HG02885 (cell line): ENCODE measurements around the gene NMRK1.
A peak's percentile ranks its signal among the peaks of the same experiment; 100 is the strongest.

Experiments
- ATAC-seq: cut with Tn5 transposase; IDR thresholded peaks from one replicate; pipeline ENCODE4 v1.9.1; 2021; ENCODE audit warnings: mild to moderate bottlenecking; ENCODE audit not compliant: unreplicated experiment, poor library complexity

Gene NMRK1

DNA sequence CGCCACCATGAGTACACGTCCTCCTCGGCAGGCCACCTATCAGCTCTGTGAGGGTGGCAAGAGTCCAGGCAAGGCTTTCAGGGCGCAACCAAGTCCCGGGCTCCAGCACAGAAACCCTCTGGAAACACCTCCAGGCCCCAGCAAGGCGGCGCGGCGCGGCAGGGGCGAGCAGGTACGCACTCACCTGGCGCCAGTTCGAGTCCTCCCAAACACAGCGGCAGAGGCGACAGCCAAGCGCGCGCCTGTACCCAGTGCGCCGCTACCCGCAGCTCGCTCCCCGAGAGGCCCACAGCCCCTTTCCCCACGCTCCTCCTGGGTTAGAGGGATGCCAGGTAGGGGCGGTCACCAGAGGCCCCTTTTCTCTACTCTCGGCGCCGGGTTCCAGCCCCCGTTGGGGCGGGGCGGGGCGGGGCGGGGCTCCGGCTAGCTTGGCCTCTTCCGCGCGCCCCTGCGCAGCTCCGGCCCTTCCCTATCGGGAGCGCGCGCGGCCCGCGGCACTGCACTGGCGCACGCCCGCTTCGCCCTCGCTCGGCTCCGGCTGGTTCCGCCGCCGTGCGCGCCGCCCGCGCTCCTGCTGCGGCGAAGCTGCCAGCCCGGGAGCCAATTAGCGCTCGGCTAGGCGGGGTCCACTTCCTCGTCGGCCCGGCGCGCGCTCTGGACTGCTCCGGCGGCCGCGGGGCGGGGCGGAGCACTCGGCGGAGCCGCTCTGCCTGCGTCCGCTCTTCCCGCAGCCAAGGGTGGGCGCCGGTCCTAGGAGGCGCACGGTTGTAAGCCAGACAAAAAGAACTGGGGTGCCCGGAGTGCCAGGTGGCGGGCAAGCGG, at the start of gene NMRK1, which contains the start of gene OSTF1:
Gene NMRK1 (minus strand): TSS at position 332 of the 822 bp plus-strand sequence. CDS start 5,040 bp downstream, outside the sequence.
Gene OSTF1 (plus strand): TSS at position 691 of the 822 bp plus-strand sequence. CDS start 179 bp downstream, outside the sequence.
- peak; percentile 88 for ATAC-seq

DNA sequence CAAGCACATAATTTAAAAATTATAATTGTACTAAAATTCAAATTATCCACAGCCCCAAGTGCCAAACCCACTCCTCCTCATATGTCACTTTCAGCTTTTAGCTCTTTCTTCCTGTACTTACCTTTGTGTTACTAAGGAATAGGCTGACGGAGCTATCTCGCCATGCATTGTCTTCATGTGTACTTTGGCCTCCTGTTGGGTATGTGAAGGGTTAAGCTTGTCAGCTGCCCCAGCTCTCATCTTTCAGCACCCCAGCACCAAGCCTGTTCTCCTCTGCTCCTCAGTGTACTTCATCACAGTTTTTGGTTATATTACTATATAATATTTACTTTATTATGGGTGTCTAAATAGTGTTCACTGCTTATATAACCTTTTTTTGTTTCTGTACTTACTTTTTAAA, 46.5 kb upstream of the NMRK1 start:
- ATAC-seq: no peak

DNA sequence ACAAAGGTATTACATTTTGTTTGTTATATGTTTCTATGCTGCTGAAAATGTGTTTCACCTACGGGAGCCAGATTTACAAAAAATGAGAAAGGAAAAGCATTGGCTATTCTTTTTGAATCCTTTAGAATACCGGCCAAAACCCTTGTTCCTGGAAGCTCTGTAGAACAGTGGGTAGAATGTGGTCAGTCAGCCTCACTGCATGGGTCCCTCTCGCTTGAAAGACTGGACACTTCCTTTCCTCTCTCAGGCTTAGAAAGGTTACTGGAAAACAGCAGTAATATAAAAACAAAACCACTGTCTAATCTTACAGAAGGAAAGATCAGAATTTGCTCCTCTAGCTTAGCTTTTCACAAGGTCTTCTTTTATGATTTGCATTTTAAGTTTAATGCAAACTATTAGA, 45.4 kb upstream of the NMRK1 start:
- ATAC-seq: no peak

DNA sequence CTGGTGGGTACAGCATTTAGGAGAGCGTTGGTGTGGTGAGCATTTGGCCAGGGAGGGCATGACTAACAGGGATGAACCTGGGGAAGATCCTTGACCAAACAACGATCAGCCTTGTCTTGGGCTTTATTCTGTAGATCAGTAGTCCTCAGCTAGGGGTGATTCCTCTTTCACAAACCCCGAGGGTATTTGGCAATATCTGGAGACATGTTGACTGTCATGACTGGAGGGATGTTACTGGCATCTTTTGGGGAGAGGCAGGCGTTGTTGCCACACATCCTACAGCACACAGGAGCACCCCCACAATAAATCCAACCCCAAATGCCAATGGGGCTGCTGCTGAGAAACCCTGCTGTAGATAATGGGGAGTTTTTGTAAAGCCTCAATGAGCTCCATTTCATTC, 44.3 kb upstream of the NMRK1 start:
- ATAC-seq: no peak

DNA sequence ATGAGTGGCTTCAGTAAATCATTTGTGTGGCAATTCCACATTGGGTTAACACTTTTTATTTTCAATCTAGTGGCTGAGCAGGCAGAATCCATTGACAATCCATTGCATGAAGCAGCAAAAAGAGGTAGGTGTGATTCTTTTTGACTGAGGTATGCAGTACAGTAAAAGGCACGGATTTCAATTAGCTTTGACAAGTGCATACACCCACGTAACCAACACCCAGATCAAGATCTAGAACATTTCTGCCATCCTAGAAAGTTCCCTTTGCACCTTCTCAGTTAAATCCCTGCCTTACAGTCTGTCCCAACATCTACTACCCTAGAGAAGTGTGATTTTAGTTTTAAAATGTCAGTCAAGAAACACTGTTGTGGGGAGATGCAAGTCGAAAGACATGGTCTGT, 43.7 kb upstream of the NMRK1 start:
- no peak for ATAC-seq

- ATAC-seq: no peak
Observed at GRCh38 chr9:75130621-75131230, 42.8 kb upstream of the NMRK1 start.

DNA sequence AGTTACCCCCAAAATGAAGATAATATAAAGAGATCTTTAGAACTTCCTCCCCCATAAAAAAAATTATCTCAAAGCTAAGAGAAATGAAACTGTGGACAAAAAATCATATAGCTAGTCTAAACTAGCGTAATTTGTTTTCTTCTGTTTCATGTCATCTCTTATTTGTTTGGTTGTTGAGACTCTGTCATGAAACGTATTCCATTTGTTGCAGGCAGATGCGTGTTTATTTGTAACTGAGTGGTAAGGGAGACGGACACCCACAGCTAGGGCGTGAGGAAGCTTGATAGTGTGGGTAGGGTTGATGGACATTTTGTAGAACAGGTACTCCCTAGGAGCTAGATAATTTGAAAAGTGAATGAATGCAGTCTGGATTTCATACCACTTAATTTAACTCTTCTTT, 42.2 kb upstream of the NMRK1 start:
- no peak for ATAC-seq

DNA sequence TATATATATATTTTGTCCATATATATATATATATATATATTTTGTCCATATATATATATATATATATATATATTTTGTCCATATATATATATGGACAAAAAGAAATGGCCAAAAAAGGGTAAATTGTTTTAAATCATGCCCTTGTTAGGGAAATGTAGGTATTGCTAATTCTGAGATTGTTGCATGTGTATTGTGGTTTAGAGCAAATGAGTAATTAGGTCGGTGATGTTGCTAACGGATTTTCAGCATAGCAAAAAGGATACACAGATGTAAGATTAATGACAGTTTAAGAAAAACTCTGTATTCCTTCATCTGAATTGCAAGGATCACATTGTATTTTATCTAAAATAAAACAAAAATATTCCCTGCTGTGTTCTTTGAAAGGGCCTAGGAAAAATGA, 40.6 kb upstream of the NMRK1 start:
- ATAC-seq: peak; percentile 51

DNA sequence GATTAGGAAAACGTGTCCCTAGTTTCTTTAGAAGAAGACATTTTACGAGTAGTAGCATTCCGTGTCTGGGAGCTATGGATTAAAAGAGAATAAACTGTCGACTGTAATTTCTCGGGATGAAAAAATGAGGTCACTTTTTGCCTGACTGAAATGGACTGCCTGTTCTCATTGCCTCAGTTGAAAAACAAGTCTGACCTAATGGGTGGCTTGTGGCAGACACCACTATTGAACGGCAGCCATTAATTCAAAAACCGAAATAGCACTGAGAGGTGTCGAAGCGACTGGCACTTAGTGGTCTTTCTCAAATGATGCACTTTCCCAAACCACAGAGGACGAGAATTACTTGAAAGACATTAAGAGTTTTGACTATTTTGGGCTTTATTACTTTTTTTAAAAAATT, 35.7 kb upstream of the NMRK1 start:
- ATAC-seq: no peak

DNA sequence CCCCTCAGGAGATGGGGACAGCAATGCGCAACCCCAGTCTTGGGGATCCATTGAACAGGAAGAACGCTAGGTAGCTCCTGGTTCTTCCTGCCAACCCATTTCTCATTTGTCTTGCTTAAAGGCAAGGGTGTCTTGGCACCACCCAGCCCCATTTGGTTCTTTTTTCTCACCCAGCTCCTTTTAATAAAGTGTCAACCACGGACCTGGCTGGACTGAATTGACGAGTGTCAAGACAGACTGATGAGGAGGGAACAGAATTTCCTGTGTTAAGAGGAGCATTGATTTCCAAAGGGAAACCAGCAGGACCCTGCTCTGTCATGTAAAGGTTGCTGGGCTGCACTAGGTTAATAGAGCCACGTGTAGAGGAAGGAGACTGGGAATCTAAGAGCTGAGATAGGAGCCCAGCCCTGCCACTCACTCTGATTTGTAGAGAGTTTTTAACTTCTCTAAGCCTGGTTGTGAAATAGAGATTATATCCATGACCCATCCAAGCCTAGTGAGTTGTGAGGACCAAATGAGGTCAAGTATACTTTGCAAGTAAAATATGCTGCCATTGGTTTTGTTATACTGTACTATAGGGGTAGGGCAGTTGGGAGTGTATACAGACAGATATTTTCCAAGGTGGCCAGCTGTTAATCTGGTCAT, 34.1 kb upstream of the NMRK1 start:
- no peak for ATAC-seq

DNA sequence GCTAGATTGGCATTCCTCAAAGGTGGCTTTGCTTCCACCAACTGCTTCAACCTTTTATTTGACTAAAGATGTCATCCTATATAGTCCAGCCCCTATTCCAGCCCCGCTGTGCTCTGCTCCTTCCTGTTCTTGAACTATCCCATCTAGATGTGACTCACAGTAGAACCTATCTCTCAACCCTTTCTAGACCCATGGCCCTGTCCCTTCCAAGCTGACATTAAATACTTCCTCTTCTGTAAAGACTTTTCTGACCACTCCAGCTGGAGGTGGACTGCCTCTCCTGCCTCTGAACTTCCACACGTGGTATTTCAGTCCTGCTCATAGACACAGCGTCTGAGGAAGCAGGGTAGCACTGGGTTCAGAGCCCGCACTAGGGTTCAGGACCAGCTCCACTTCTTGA, 32.7 kb upstream of the NMRK1 start:
- no peak for ATAC-seq

- no peak for ATAC-seq
Observed at GRCh38 chr9:75117564-75117963, 29.6 kb upstream of the NMRK1 start.

DNA sequence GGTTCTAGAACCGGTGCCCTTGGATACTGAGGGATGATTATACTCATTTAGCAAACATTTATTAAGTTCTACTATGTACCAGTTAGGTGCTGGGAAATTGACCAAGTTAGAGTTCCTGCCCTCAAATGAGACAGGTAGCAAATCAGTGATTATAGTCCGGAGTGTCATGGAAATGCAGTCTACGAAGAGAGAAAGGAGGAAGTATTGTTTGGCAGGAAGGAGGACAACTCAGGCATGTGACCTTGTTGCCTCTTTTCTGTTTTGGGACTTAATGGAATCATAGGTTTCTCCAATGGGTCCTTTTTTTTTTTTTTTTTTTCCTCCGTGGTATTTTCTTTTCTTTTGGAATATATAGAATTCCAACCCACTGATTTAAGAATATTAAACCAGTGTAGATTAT, 28.4 kb upstream of the NMRK1 start:
- ATAC-seq: no peak

DNA sequence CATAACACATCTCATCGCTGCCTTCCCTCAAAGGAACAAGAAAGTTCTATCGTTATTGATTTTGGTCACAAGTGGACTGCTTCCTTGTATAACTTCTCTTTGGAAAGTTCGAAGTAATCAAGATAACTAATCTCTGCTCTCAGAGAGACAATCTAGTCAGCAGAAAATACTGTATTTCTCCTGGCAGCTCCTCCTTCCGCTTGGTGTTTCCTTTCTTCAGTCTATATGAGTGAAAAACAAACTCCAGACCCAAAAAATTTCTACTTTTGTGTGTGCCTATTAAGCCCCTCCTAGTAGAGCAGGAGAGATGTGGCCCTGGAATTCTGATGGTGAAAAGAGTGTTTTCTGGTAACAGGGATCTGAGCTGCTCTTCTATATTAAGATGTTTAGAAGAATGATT, 24.8 kb upstream of the NMRK1 start:
- no peak for ATAC-seq

DNA sequence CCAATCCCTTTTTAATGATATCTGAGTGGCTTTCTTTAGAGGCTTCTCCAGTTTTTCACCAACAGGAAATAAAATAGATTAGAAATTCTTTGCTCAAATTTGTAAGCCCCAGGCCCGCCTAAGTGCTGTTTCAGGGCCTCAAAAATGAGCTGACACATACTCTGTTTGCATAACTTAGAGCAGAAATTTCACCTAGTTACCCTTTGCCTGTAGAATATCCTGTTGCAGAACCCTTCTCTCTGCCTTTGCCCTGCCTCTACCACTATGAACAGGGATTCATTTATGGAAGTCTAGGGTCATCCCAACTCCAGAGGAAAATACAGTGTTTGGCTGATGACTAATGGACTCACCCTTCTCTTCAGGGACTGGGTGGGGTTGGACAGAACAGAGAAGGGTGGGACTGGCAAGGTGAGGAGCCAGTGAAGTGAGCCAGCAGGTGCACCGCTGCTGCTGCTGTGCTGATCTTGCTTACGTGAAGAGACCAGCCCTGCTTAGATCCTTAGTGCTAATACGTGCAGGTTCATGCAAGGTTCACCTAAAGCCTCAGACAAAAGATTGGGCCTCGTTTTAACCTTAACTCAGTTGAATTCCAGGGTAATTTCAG, 23.2 kb upstream of the NMRK1 start:
- ATAC-seq: no peak

DNA sequence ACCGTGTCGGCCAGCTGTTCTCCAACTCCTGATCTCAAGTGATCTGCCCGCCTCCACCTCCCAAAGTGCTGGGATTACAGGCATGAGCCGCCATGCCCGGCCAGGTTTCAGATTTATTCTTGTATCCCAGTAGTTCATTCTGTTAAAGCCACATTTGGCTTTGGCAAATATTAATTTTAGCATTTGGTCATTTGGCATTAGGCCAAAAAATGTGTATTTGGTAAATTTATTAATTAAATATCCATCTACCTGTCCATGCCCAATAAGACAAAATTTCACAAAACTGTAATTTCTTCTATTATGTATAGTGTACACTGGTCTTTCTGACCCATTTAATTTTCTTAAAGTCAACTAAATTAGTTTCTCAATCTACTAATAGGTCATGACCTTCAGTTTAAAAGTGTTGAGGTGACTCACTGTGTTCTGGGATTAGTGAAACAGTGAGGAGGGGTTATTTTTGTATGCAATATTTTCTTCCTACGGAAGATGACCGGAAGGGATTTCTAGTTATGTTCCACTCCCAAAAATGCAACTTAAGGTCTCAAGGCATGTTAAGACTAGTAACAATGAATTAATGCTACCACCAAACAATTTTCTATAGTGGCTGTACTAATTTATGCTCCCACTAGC, 21.4 kb upstream of the NMRK1 start:
- no peak for ATAC-seq

DNA sequence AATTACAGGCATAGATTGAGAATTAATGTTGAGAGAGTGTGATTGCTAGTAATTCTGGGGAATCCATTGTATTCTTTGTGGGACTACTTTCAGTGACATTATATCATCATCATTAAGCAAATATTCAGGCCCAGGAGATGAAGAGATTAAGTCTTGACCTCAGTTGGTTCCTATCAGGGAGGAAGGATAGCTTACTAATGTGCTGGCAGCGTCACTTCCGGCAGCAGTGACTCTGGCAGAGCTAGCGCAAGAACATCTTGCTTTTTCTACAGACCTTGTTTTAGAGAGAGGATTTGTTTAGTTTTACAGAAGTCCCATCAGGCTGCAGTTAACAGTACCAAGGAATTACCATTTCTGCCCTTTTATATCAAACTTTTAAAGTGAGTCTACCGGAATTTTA, 20.6 kb upstream of the NMRK1 start:
- no peak for ATAC-seq

DNA sequence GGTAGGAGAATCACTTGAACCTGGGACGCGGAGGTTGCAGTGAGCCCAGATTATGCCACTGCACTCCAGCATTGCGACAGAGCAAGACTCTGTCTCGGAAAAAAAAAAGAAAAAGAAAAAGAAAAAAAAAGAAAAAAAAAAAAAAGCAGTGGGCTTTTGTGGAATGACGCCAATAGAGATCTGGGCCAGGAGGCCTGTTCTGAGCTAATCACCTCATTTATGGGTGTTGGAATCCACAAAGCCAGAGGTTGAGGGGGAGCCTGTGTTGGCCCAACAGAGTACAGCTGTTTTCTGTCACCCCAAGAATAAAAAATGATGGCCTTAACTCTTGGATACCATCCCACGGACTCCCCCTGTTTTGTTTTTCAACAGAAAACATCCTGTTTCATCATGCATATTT, 18.9 kb upstream of the NMRK1 start:
- ATAC-seq: no peak

- ATAC-seq: no peak
Observed at GRCh38 chr9:75105841-75106240, 17.9 kb upstream of the NMRK1 start.

- no peak for ATAC-seq
Observed at GRCh38 chr9:75105019-75105540, 17.1 kb upstream of the NMRK1 start.
